ENCODE measurements around the gene SSX4B.
A peak's percentile ranks its signal among the peaks of the same experiment; 100 is the strongest.
"Not testable (repeated sequence)": the region's sequence is repeated elsewhere in the genome, so short reads cannot be mapped to it uniquely, and the experiment has no call there.

Gene SSX4B

DNA sequence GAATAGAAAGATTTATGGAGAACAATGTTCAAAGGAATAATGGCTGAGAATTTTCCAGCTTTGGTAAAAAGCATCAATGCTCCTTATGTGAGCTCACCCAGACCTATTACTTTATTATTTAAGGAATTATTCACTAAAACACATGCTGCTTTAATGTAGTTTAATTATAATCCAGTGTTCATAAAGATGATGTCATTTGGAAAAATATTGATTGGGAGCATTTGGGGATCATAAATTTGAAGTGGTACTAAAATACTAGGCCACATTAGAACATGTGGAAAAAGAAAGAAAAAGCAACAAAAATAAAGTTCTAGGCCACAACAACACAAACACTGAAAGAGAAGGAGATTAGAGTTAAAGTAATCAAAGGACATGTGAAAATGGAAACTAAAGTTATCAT is 38.3 kb upstream of the SSX4B start:
- DNase-seq (ENCODE audit: low read depth, low spot score), result no peak
- H3K4me3 ChIP-seq (ENCODE audit: low read depth, low read length), result no peak overlapping the region
- TF ChIP-seq, protein P1, sequence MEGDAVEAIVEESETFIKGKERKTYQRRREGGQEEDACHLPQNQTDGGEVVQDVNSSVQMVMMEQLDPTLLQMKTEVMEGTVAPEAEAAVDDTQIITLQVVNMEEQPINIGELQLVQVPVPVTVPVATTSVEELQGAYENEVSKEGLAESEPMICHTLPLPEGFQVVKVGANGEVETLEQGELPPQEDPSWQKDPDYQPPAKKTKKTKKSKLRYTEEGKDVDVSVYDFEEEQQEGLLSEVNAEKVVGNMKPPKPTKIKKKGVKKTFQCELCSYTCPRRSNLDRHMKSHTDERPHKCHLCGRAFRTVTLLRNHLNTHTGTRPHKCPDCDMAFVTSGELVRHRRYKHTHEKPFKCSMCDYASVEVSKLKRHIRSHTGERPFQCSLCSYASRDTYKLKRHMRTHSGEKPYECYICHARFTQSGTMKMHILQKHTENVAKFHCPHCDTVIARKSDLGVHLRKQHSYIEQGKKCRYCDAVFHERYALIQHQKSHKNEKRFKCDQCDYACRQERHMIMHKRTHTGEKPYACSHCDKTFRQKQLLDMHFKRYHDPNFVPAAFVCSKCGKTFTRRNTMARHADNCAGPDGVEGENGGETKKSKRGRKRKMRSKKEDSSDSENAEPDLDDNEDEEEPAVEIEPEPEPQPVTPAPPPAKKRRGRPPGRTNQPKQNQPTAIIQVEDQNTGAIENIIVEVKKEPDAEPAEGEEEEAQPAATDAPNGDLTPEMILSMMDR (IDR thresholded peaks at IDR 0.05; ENCODE audit: low read depth, low read length), result no peak
- in situ Hi-C loops (cut with HindIII; ENCODE audit: low sequenced_read_pairs), result no loop called here

DNA sequence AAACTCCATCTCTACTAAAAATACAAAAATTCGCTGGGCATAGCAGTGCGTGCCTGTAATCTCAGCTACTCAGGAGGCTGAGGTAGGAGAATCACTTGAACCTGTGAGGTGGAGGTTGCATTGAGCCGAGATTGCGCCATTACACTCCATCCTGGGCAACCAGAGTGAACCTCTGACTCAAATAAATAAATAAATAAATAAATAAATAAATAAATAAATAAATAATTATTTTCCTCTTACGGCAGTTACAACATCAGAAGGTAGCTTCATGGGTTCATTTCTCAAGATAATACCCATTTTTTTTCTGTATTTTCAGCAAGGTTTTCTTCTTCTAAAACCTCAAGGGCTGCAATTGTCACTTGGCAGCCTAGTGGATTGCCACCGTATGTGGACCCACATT is 35.4 kb upstream of the SSX4B start:
- in situ Hi-C loops (cut with HindIII; ENCODE audit: low sequenced_read_pairs); DNase-seq (ENCODE audit: low read depth, low spot score); H3K4me3 ChIP-seq (ENCODE audit: low read depth, low read length): not testable (repeated sequence)

DNA sequence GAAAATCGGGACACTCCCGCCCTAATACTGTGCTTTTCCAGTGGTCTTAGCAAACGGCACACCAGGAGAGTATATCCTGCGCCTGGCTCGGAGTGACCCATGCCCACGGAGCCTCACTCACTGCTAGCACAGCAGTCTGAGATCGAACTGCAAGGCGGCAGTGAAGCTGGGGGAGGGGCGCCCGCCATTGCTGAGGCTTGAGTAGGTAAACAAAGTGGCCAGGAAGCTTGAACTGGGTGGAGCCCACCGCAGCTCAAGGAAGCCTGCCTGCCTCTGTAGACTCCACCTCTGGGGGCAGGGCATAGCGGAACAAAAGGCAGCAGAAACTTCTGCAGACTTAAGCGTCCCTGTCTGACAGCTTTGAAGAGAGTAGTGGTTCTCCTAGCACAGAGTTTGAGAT is 22.0 kb upstream of the SSX4B start:
- DNase-seq (ENCODE audit: low read depth, low spot score); H3K4me3 ChIP-seq (ENCODE audit: low read depth, low read length); in situ Hi-C loops (cut with HindIII; ENCODE audit: low sequenced_read_pairs): not testable (repeated sequence)

DNA sequence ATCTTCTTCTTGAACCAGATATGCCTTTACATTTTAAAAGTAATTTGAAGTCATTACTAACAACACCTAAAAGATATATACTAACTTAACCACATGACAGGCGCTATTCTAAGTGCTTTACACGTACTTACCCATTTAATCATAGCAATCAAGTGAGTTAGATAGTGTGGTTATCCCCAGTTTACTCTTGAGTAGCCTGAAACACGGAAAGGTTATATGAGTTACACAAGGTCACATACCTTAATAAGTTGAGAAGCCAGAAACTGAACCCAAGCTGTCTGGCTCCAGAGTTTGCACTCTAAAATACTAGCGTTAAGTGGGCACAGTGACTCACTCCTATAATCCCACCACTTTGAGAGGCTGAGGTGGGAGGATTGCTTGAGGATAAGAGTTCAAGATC is 18.4 kb upstream of the SSX4B start:
- DNase-seq (ENCODE audit: low read depth, low spot score); H3K4me3 ChIP-seq (ENCODE audit: low read depth, low read length); in situ Hi-C loops (cut with HindIII; ENCODE audit: low sequenced_read_pairs): not testable (repeated sequence)

DNA sequence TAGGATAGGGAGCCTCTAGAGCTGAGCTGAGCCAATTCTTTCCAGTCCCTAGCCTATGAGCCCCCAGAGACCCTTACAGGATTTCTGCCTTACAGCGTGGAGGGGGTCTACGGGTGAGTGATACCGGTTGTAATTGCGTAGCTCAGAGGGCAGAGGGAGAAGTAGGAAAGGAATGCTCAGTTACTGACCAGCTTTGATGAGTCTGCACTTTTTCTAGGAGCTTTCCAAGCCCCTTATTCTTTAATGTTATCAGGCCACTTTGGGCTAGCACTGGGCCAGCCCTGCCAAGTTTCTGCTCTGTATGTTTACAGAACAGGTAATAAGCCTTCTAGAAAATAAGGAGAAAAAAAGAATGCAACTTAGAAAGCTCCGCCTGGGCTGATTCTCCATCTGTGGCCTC is 17.8 kb upstream of the SSX4B start:
- H3K4me3 ChIP-seq (ENCODE audit: low read depth, low read length); in situ Hi-C loops (cut with HindIII; ENCODE audit: low sequenced_read_pairs); DNase-seq (ENCODE audit: low read depth, low spot score): not testable (repeated sequence)

DNA sequence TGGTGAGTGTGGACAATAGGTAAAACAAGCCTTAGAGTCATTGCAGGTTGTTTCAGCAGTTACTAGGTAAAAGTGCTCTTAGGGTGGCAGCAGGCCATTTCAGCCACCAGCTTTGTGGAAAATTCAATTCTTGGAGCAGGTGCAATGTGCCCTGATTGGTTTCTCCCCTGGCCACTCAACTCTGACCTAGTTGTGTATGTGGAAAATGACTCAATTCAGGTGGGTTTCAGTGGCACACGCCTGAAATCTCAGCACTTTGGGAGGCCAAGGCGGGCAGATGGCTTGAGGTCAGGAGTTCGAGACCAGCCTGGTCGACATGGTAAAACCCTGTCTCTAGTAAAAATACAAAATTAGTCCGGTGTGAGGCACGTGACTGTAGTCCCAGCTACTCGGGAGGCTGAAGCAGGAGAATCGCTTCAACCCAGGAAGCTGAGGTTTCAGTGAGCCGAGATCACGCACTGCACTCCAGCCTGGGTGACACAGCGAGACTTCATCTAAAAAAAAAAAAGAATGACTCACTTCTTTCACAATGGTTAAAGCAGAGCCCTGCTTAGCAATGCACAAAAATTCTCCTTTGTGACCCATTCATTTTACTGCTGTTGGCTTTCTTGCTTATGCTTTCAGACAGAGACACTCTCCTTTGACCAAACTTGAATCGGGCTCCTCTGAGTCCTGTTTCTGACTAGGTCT is 15.4 kb upstream of the SSX4B start:
- H3K4me3 ChIP-seq (ENCODE audit: low read depth, low read length); in situ Hi-C loops (cut with HindIII; ENCODE audit: low sequenced_read_pairs); DNase-seq (ENCODE audit: low read depth, low spot score): not testable (repeated sequence)

DNA sequence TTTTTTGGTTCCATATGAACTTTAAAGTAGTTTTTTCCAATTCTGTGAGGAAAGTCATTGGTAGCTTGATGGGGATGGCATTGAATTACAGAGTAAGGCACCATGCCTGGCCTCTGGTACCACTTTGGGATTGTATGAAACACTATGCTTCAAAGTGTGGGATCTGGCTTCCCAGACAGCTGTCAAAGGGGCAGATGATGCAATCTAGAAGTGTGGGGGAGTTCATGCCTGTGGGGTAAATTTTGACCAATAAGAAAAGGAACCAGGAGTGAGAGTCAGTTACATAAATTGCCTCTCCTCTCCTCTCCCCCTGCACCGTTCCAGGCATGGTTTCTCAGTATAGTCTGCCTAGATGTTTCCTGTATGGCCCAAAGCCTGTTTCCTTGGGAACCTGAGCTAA is 13.9 kb downstream of the SSX4B start:
- in situ Hi-C loops (cut with HindIII; ENCODE audit: low sequenced_read_pairs); H3K4me3 ChIP-seq (ENCODE audit: low read depth, low read length): not testable (repeated sequence)
- peak; percentile 0 for DNase-seq (ENCODE audit: low read depth, low spot score)

DNA sequence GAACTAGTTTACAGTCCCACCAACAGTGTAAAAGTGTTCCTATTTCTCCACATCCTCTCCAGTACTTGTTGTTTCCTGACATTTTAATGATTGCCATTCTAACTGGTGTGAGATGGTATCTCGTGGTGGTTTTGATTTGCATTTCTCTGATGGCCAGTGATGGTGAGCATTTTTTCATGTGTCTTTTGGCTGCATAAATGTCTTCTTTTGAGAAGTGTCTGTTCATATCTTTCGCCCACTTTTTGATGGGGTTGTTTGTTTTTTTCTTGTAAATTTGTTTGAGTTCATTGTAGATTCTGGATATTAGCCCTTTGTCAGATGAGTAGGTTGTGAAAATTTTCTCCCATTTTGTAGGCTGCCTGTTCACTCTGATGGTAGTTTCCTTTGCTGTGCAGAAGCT is 14.8 kb downstream of the SSX4B start:
- H3K4me3 ChIP-seq (ENCODE audit: low read depth, low read length); in situ Hi-C loops (cut with HindIII; ENCODE audit: low sequenced_read_pairs); DNase-seq (ENCODE audit: low read depth, low spot score): not testable (repeated sequence)

DNA sequence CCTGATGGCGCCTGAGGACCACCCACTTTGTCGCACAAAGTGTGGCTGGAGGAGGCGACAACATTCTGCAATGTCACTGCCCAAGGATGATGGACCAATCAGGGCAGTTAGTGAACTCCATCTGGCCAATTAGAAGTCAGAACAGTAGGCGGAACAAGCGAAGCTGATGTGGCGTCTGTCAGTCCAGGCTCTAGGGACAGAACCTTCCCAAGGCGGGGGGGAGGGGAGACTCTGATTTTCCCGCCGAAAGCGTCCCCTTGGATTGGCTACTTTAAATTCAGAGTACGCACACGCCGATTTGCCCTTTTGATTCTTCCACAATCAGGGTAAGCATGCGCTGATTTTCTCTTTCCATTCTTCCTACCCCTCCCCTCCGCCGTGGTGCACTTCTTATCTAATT is 28.5 kb downstream of the SSX4B start, which contains the start of gene SSX4:
SSX4 (plus strand) TSS at position 301 of the 400 bp plus-strand sequence. CDS start 515 bp downstream, outside the sequence.
- H3K4me3 ChIP-seq (ENCODE audit: low read depth, low read length); in situ Hi-C loops (cut with HindIII; ENCODE audit: low sequenced_read_pairs): not testable (repeated sequence)

DNA sequence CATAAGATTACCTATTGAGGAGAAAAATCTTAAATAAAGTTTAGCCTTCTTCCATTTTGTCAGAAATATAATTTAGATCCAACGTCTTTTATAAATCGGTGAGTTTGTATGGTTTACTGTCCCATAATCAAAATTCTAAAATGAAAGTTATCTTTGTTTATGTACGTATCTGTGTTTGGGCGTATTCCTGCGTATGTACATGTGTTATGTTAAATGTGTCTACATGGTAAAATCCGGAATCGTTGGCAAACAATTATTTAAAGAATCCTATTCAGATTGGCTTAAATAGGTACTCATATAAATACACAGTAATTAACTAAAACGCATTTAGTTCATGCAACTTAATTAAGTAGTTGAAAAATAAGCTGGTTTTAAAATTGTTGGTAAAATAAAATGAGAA is 41.4 kb downstream of the SSX4B start:
- H3K4me3 ChIP-seq (ENCODE audit: low read depth, low read length); DNase-seq (ENCODE audit: low read depth, low spot score); in situ Hi-C loops (cut with HindIII; ENCODE audit: low sequenced_read_pairs): not testable (repeated sequence)

More for the DNA sequence above, 28.5 kb downstream of the SSX4B start, which contains the start of gene SSX4:
- not testable (repeated sequence) for DNase-seq (ENCODE audit: low read depth, low spot score)

DNA sequence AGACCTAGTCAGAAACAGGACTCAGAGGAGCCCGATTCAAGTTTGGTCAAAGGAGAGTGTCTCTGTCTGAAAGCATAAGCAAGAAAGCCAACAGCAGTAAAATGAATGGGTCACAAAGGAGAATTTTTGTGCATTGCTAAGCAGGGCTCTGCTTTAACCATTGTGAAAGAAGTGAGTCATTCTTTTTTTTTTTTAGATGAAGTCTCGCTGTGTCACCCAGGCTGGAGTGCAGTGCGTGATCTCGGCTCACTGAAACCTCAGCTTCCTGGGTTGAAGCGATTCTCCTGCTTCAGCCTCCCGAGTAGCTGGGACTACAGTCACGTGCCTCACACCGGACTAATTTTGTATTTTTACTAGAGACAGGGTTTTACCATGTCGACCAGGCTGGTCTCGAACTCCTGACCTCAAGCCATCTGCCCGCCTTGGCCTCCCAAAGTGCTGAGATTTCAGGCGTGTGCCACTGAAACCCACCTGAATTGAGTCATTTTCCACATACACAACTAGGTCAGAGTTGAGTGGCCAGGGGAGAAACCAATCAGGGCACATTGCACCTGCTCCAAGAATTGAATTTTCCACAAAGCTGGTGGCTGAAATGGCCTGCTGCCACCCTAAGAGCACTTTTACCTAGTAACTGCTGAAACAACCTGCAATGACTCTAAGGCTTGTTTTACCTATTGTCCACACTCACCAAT is 43.9 kb downstream of the SSX4B start:
- DNase-seq (ENCODE audit: low read depth, low spot score); in situ Hi-C loops (cut with HindIII; ENCODE audit: low sequenced_read_pairs); H3K4me3 ChIP-seq (ENCODE audit: low read depth, low read length): not testable (repeated sequence)

DNA sequence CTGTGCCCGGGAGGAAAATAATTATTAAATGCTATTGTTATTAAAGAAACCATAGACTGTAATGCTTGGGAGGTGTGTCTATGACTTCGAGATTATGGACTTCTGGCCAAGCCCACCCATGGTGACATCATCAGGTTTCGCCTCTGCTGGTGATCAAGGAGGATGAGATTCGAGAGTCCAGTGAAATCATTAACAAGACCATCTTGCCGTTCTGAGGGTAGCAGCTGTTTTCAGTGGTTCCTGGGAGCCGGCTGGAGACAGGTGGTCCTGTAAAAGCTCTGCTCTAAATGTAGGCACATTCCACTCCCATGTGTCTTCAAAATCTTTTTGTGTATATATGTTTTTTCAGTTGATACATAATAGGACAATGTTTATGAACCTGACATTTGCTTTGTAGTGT is 52.5 kb downstream of the SSX4B start:
- in situ Hi-C loops (cut with HindIII; ENCODE audit: low sequenced_read_pairs); H3K4me3 ChIP-seq (ENCODE audit: low read depth, low read length): not testable (repeated sequence)

More for the DNA sequence above, 52.5 kb downstream of the SSX4B start:
- not testable (repeated sequence) for DNase-seq (ENCODE audit: low read depth, low spot score)

Measured in astrocyte of the spinal cord (primary cell).